K562 treated with DMSO at 1 percent for 4 hours (cell line): ENCODE measurements around the gene SLC24A3. TPM values are rescaled to one million over a fixed set of nuclear protein-coding genes. Genes with fewer than 3 reads are reported as not detected.

Experiments
- total RNA-seq: library from RNA; unstranded; fragments of 300-600 nt; gene quantifications from 2 replicates; pipeline ENCODE4 v1.2.3, GENCODE V29; 2022; ENCODE audit not compliant: insufficient read depth

Gene SLC24A3
- not detected in 2 replicates for total RNA-seq

DNA sequence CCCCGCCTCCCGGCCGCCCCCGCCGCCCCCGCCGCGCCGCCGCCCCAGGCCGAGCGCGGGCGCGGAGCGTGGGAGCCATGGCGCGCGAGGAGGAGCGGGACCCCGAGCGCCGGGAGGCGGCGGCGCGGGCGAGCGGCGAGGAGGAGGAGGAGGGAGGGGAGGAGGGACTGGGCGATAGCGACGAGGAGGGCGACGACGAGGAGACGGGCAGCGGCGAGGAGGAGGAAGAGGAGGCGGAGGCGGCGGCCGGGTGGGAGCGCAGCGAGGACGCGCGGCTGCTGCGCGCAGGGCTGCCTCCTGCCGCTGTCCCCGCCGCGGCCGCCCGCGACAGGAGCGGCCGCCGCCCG, at the start of gene SLC24A3:
TSS of gene SLC24A3 (plus strand) at position 174 of the 347 bp plus-strand sequence.

DNA sequence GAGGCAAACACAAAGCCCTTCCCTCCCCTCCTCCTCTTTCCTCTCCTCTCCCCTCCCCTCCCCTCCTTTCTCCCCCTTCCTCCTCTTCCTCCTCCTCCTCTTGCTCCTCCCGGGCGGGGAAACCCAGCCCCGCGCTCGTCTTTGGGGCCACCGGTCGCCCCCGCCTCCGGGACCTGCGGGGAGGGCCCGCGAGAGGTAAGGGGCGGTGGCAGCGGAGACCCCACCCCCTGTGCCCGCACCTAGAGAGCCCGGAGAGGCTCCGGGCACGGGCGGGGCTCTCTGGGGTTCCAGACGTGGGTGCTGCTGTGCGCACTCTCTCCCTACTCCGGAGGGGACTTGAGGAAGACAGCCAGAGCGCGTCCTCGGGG, 545.7 kb downstream of the SLC24A3 start, which contains the start of gene RIN2:
TSS of gene RIN2 (plus strand) at position 126 of the 368 bp plus-strand sequence. CDS start 131,344 bp downstream, outside the sequence.

